ENCODE measurements around the gene ZNF423. TPM values are rescaled to one million over a fixed set of nuclear protein-coding genes. Genes with fewer than 3 reads are reported as not detected.
A peak's percentile ranks its signal among the peaks of the same experiment; 100 is the strongest.

Gene ZNF423
- total RNA-seq, 1 donor from 2014 or later, result not detected

DNA sequence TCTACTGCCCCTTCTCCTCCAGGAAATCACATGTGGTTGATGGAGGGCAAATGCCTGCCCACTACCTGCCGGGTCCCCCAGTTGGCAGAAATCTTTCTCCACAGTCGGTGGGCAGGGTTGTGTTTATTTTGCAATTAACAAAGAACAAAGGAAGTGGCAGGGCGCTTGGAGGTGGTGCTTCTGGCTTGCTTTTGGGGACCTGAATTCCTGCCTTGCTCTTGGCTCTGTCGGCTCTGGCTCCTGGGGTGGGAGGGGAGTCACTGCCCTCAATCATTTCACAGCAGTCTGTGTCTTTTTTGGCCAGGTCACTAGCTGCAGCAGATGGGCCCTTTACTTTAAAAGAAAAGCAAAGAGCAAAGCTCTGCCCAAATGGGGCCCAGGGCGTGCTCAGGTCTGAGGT, 413.1 kb downstream of the ZNF423 start:
- no peak for DNase-seq
- POLR2A ChIA-PET, result no interaction called here
- no peaks in the 10 kb centered on the region for H3K9me3 Mint-ChIP-seq
- H3K27me3 Mint-ChIP-seq, result no peaks in the 10 kb centered on the region
- TF ChIP-seq, protein P1, sequence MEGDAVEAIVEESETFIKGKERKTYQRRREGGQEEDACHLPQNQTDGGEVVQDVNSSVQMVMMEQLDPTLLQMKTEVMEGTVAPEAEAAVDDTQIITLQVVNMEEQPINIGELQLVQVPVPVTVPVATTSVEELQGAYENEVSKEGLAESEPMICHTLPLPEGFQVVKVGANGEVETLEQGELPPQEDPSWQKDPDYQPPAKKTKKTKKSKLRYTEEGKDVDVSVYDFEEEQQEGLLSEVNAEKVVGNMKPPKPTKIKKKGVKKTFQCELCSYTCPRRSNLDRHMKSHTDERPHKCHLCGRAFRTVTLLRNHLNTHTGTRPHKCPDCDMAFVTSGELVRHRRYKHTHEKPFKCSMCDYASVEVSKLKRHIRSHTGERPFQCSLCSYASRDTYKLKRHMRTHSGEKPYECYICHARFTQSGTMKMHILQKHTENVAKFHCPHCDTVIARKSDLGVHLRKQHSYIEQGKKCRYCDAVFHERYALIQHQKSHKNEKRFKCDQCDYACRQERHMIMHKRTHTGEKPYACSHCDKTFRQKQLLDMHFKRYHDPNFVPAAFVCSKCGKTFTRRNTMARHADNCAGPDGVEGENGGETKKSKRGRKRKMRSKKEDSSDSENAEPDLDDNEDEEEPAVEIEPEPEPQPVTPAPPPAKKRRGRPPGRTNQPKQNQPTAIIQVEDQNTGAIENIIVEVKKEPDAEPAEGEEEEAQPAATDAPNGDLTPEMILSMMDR (IDR thresholded peaks at IDR 0.05), result no peak
- H3K4me1 Mint-ChIP-seq, result peaks cover 24% of the 10 kb centered on the region
- ATAC-seq (ENCODE audit: low read depth), result no peak
- CTCF ChIA-PET, result no interaction called here
- H3K4me3 Mint-ChIP-seq, result no peak overlapping the region
- H3K36me3 Mint-ChIP-seq (ENCODE audit: low read depth), result no peaks in the 10 kb centered on the region
- intact Hi-C loops (cut with micrococcal nuclease), result no loop called here
- no peak overlapping the region for H3K27ac Mint-ChIP-seq

DNA sequence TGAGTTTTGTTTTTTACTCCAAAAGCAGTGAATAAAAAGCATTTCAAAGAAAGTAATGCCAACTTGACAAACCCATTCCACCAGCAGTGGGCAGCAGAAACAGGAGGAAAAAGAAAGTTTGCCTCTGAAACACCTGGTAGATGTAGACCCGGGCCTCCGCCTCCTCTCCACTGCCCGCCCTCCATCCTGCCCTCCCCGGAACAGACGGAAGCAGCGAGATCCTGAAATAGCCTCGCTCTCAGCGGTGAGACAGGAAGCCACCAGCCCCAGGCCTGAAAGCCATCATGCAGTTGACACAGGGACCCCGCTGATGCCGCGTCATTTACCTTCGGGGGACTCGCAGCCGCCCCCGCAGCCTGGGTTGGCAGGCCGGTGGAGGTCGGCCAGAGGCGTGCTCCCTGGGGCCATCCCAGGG, 414.5 kb downstream of the ZNF423 start:
- Mint-ChIP-seq H3K27me3 (no peaks in the 10 kb centered on the region), H3K36me3 (ENCODE audit: low read depth) (no peaks in the 10 kb centered on the region), H3K4me1 (peaks cover 24% of the 10 kb centered on the region), H3K27ac (peak overlapping the region; percentile 46), H3K9me3 (no peaks in the 10 kb centered on the region), H3K4me3 (peak overlapping the region; percentile 64)
- ATAC-seq (ENCODE audit: low read depth), result peak; percentile 72
- POLR2A ChIA-PET, result no interaction called here
- TF ChIP-seq, protein P1 (IDR thresholded peaks at IDR 0.05), result no peak
- DNase-seq, result peak; percentile 24
- intact Hi-C loops (cut with micrococcal nuclease), result no loop called here
- CTCF ChIA-PET, result no interaction called here

DNA sequence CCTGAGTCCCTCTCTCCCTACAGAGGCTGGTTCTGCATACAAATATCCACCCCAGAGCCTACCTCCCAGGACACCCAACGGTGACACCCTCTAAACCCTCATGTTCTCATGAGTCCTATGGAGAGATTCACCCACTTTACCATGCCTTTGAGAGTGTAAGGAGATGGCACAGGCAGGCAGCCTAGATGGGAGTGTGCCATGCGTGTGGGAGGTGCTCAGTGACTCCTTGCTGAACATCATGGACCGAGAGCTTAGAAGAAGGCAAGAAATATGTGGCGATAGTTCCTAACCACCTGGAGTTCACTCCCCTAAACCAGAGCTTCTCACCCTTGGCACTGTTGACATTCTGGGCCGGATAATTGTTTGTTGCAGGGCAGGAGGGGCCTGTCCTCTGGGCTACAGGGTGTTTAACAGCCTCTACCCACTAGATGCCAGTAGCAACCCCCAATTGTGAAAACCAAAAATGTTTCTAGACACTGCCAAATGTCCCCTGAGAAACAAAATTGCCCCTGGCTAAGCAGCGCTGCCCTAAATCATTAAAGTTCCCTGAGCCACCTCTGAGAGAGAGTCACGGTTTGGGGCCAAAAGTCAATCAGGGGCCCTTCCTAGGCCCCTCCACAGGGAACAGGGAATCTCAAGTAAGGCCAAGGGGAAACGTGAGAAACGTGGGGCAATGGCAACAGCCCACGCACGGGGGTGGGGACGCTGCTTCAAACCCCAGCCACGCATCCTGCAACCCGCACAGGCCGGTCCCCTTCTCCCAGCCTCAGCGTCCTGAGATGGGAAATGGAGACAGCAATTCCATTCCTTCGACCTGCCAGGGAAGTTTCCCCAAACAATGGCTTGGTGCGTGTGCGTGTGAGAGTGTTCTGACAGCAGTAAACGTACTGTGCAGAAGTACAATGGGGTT, 415.5 kb downstream of the ZNF423 start:
- CTCF ChIA-PET, result no interaction called here
- H3K27ac Mint-ChIP-seq, result no peak overlapping the region

DNA sequence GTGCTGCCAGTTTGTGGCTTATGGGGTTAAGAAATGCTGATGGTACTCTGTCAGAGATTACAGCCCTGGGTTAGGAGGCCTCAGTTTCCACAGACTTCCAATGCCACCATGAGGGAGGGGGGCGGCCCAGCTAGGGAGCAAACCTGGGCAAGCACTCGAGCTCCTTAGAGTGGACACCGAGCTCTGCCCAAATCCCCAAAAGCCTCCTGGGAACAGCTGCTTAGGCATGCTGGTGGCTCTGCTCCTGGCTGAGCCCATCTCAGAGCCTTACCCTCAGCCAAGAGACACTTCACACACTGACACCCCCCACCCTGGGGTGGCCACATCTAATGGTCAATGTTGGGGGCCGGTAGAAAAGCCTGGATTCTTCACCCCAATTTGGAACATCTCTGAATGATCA, 416.2 kb downstream of the ZNF423 start:
- DNase-seq (no peak), ATAC-seq (ENCODE audit: low read depth) (no peak)
- Mint-ChIP-seq H3K36me3 (ENCODE audit: low read depth) (no peaks in the 10 kb centered on the region), H3K27ac (no peak overlapping the region), H3K27me3 (no peaks in the 10 kb centered on the region), H3K4me1 (peaks cover 24% of the 10 kb centered on the region), H3K9me3 (no peaks in the 10 kb centered on the region), H3K4me3 (no peak overlapping the region)
- CTCF ChIA-PET, result no interaction called here
- POLR2A ChIA-PET, result no interaction called here
- intact Hi-C loops (cut with micrococcal nuclease), result no loop called here
- TF ChIP-seq, protein P1 (IDR thresholded peaks at IDR 0.05), result no peak

More for the DNA sequence above, 415.5 kb downstream of the ZNF423 start:
- H3K27me3 Mint-ChIP-seq, result no peaks in the 10 kb centered on the region
- DNase-seq, result no peak
- no peaks in the 10 kb centered on the region for H3K36me3 Mint-ChIP-seq (ENCODE audit: low read depth)
- no peaks in the 10 kb centered on the region for H3K9me3 Mint-ChIP-seq
- intact Hi-C loops (cut with micrococcal nuclease), result no loop called here
- no peak overlapping the region for H3K4me3 Mint-ChIP-seq
- POLR2A ChIA-PET, result no interaction called here
- H3K4me1 Mint-ChIP-seq, result peaks cover 24% of the 10 kb centered on the region
- TF ChIP-seq, protein P1 (IDR thresholded peaks at IDR 0.05), result no peak
- ATAC-seq (ENCODE audit: low read depth), result no peak

DNA sequence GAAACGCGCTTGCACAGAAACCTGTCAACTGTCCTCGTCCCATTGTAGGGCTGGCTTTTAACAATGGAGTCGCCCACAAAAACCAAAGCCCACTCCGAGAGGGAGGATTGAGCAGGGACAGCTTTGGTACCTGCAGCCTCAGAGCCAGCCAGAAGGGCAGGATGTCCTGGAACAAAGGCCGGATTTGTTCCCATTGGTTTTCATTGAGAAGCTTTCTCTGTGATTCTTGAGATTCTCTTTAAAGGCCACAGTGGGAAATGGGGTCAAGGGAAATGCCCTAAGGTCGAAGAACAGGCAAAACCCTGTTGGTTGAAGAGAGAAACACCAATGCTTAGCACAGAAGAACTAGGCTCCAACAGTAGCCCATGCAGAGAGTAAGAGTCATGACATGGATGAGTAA, 416.9 kb downstream of the ZNF423 start:
- peaks cover 24% of the 10 kb centered on the region for H3K4me1 Mint-ChIP-seq
- POLR2A ChIA-PET, result no interaction called here
- ATAC-seq (ENCODE audit: low read depth) (no peak), DNase-seq (no peak)
- intact Hi-C loops (cut with micrococcal nuclease), result no loop called here
- no peaks in the 10 kb centered on the region for H3K9me3 Mint-ChIP-seq
- no peaks in the 10 kb centered on the region for H3K27me3 Mint-ChIP-seq
- TF ChIP-seq, protein P1 (IDR thresholded peaks at IDR 0.05), result no peak
- H3K36me3 Mint-ChIP-seq (ENCODE audit: low read depth), result no peaks in the 10 kb centered on the region
- no peak overlapping the region for H3K4me3 Mint-ChIP-seq
- H3K27ac Mint-ChIP-seq, result no peak overlapping the region
- CTCF ChIA-PET, result no interaction called here

Other genes starting within 250 kb of the ZNF423 start
- 22.1 and 31.0 TPM in 2 replicates for gene CNEP1R1, start 169.1 kb upstream of the ZNF423 start, total RNA-seq
- 16.1 and 17.8 TPM in 2 replicates for gene HEATR3, start 209.9 kb upstream of the ZNF423 start, total RNA-seq

Measured in activated B cell treated with CpG ODN at 0.5 μM for 24 hours (primary cell).